ENCODE results near the gene ASMT.

DNA sequence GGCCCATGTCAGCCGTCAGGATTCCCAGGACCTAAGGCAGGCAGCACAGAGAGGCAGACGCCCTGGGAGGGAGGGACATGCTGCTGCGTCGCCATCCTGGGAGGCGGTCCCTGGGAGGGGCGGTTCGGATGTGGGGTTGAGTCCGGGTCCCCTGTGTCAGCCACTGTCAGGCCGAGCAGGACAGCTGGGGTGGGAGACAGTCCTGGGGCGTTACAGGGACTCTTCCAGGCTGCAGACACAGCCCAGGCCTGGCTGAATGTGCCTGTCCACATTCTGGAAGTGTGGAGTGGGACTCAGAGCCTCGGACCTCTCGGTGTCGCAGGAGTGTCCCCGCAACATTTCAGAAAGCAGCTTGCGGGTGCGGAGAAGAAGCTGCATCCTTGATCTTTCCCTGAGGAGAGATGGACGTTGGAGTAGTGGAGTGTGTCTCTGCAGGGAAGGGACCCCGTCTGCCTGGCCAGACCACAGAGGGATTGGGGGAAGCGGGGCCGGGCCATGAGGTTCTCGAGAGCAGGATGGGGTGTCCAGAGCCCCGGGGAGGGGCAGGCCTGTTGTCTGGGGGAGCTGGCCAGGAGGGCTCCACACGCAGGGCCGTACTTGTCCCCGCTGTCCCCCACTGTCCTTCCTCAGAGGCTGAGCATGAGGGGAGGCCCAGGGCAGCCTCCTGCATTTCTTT lies 17.4 kb upstream of the ASMT start:
- TF ChIP-seq FOXM1 (IDR thresholded peaks at IDR 0.05; ENCODE audit: borderline replicate concordance), result no peak
- no peak for TF ChIP-seq SUZ12 (IDR thresholded peaks at IDR 0.05)
- no peak for TF ChIP-seq PKNOX1 (IDR thresholded peaks at IDR 0.05)
- no peak for TF ChIP-seq BHLHE40 (IDR thresholded peaks at IDR 0.05; ENCODE audit: borderline replicate concordance)
- TF ChIP-seq FOXA1 (IDR thresholded peaks at IDR 0.05), result no peak
- TF ChIP-seq ELF4 (IDR thresholded peaks at IDR 0.05), result no peak
- TF ChIP-seq TARDBP (IDR thresholded peaks at IDR 0.05), result no peak
